NOMO-1 treated with dmso at 0.1 percent for 144 hours (cell line): ENCODE results near the gene HGFAC.

Experiments used
- DNase-seq: peaks from one replicate; lab custom pipeline; 2025; ENCODE audit not compliant: unreplicated experiment; lab: John Stamatoyannopoulos, UW

Gene HGFAC

DNA sequence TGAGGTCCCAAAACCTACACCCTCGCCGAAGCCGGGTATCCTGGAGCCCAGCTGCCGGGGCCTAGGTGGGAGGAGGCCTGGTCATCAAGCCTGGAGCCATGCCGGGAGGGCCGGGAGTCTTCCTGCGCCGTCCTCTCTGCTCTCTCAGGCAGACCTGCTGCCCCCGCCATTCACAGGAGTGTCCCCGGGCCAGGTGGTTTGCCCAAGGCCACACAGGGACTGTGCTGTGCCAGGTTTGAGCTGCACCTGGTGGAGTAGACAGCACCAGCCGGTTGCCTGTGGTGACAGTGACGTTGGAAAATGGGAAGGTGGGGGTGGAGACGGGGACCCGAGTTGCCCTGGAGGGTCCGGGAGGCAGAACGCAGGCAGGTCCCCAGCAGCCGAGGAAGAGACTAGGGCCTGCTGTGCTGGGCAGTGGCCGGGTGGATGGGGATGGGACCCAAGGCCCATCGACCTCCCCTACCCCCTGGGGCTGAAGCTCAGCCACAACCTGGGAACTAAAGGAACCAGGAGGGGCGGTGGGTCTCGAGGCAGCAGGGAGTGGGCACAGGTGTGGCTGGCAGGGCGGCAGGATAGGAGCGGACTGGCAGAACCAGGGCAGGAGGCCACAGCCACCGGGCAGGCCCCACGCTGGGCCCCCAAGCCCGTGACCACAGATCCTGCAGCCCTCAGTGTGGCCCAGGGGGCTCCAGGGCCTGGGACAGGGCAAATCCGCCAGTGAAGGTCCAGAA lies 30.8 kb downstream of the HGFAC start:
- DNase-seq, result no peak

- DNase-seq, result no peak
Measured at GRCh38 chr4:3473181-3473950, 31.6 kb downstream of the HGFAC start.

DNA sequence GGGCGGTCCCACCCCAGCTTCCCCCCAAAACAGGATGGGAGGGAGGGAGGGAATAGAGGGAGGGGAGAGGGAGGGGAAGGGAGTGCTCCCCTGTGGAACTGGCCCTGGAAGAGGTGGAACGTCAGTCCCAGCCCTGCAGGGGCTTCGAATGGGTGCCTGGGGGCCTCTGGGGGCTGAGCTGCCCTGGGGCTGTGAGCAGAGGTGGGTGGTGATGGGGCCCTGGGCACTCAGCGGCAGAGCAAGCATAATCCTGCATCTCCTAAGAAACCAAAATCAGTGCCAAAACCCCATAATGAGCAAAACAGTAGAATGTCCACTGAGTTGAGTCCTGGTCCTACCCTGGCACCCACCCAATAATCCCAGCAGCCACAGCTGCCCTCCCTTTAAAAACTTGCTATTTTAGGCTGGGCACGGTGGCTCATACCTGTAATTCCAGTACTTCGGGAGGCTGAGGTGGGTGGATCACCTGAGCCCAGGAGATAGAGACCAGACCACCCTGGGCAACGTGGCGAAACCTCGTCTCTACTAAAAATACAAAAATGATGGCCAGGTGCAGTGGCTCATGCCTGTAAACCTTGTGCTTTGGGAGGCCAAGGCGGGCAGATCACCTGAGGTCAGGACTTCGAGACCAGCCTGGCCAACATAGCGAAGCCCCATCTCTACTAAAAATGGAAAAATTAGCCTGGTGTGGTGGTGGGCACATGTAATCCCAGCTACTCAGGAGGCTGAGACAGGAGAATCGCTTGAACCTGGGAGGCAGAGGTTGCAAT lies 32.4 kb downstream of the HGFAC start:
- DNase-seq, result no peak

DNA sequence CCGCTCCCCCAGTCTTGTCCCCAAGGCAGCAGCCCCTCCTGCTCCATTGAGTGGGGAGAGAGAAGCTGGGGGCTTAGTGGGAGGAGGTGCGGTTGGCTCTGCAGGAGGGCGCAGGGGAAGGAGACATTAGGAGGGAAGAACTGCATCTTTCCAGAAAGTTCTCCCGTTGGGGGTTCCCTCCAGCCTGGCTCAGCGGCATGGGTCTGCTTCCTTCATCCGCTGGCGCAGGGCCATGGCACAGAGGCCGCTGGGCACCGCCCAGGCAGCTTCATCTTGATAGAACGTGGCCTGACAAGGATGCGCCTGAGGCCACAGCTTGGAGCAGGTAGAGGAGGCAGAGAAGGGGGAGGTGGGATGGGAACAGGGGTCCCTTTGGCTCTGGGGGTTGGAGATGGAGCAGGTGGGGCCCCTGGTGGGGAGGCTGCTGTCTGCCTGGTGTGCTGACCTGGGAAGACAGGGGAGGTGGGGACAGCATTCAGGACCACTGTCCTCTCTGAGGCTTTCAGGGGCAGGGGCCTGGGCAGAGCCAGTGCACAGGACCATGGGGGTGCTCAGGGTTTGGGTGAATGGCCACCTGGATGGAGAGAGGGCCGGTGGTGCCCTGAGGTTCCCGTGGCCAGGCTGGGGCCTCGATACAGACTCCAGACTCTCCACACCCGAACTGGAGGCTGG lies 33.4 kb downstream of the HGFAC start:
- no peak for DNase-seq

DNA sequence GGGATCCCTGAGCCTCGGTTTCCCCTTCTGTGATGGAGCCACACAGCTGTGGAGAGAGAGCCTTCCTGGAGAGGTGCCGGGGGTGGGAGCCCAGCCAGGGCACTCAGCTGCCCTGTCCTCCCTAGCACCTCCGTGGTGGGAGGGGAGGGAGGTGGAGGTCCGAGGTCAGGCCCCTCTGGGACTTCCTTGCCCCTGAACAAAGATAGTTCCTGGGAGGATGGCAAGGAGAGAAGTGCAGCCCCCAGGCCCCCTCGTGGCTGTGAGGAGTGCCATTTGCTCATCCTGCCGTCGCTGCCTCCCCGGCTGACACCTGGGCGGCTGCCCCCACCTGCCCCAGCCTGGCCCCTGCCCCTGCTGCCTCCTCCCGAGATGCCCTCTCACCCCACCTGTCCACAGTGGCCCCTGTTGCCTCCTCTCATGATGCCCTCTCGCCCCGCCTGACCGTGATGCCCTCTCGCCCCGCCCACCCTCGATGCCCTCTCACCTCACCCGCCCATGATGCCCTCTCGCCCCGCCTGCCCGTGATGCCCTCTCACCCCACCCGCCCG lies 34.0 kb downstream of the HGFAC start:
- no peak for DNase-seq

DNA sequence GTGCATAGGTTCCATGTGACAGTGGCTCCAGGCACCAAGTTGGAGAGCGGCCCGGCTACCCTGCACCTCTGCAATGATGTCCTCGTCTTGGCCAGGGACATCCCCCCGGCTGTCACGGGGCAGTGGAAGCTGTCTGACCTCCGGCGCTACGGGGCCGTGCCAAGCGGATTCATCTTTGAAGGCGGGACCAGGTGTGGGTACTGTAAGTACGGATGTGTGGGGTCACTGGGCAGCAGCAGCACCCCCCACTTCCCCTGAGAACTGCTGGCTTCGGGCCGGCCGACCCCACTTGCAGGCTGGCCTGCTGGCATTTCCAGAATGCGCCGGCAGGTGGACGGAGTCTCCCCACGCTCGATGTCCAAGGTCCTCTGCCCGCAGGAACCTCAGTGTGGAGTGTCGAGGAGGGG lies 34.6 kb downstream of the HGFAC start:
- no peak for DNase-seq

- no peak for DNase-seq
Measured at GRCh38 chr4:3476936-3477749, 35.4 kb downstream of the HGFAC start.

DNA sequence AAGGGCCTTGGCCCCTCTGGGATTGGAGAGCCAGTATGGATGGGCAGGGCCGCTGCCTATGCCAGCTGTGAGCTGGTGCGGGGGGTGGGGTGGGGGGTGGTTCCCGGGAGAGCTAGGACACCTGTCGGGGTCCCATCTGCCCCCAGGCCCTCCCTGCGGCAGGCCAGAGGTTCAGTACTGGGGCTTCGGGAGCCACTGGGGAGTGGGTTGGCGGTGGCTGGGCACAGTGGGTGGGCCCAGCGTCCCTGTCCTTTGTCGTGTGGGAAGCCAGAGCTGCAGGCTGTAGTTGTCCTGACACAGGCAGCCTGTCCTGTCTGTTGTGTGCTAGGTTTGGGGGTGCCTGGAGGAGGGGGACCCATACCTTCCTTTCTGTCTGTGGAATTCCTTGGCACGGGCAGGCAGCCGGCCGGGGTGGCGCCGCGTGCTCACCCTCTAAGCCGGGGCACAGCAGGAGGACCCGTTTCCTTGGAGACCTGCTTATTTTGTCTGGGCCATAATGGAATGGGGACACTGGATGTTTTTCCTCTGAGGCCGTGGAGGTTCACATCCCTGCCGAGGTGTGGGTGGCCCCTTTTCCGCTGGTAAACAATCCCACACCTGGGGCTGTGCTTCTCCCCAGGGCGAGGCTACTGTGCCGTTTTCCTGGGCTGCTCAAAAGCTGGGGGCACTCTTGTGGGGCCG lies 36.1 kb downstream of the HGFAC start:
- DNase-seq, result no peak

DNA sequence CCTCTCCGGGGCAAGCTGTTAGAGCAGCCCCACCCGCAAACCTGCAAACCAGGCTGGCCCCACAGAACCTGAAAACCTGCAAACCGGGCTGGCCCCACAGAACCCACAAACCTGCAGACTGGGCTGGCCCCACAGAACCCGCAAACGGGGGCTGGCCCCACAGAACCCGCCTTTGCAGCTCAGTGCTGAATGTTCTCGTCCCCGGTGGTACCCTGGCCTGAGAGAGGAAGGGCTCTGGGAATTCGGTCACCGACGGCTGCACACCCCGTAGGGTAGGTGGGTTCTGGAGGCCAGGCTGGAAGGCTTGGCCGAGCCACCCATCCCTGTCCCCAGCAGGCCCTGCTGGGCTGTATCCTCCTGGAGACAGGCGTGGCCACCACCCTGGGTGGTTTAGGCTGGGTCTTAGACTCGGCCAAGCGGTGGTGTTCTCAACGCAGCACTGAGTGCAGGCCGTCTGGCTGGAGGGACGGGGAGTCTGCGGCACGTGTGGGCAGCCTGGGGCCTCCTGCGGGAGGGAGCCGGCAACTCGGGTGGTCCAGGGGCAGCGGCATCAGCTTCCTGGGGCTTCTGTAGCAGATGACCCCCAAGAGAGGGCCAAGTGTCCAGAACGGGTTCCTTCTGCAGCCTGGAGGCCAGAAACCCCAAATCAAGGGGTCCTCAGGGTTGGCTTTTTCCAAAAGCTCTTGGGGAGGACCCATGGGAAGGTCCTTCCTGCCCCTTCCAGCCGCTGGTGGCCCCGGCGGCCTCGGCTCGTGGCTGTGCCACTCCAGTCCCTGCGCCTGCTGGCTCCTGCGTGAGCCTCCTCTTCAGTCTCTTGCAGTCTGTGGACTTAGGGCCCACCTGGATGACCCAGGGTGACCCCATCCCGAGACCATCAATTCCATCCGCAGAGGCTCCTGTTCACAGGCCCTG lies 36.9 kb downstream of the HGFAC start:
- no peak for DNase-seq

DNA sequence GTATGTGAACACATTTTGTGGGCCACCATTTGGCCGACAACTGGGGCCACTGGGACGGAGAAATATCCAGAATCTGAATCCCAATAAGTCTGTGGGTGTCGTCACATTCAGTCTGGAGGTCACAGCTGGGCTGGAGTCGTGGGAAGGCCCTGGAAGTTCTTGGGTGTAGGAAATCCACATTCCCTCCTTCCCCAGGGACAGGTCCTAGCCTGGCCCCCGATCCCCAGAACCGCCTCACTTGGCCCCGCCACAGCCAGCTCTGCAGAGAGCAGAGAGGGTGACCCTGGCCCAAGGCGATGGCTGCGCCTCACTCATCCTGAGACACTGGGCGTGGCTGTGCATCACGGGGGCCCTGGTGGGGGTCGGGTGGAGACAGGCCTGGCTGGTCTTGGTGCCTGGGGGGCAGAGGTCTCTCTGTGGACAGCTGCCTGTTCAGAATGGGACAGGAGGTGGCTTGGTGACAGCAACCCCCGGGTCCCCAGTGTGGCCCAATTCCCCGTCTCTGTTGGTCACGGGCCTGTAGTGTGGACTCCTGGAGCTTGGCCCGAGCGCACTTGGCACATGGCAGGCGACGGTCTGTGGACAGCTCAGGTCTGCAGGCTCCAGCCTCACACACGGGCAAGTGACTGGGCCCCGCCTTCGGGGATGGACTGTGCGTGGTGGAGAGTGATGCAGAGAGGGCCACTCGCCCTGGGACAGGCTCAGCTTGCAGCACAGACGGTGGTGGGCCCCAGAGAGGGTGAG lies 37.8 kb downstream of the HGFAC start:
- no peak for DNase-seq

- peak; percentile 63 for DNase-seq
Measured at GRCh38 chr4:3480528-3481112, 38.9 kb downstream of the HGFAC start.

DNA sequence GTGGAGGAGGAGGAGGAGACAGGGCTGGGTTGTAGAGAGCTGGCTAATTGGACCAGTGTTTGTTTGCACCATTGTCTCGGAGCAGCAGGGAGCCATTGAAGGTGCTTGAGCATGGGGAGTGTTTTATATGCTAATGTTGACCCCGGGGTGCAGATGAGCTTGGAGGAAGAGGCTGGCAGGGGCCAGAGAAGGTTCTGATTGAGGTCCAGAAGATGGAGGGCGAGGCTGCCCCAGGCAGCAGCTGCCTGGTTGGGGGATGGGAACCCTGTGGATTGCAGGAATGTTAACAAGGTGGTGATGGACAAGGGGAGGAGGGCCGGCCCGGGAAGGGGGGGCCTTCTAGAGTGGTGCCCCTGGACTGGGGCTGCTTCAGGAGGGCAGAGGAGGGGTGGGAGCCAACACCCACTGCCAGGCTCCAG lies 39.4 kb downstream of the HGFAC start:
- no peak for DNase-seq

- DNase-seq, result no peak
Measured at GRCh38 chr4:3481783-3482393, 40.1 kb downstream of the HGFAC start.

GRCh38 chr4:3482707-3483106 lies 40.9 kb downstream of the HGFAC start:
- DNase-seq, result no peak

GRCh38 chr4:3483471-3483921 lies 41.7 kb downstream of the HGFAC start:
- no peak for DNase-seq

DNA sequence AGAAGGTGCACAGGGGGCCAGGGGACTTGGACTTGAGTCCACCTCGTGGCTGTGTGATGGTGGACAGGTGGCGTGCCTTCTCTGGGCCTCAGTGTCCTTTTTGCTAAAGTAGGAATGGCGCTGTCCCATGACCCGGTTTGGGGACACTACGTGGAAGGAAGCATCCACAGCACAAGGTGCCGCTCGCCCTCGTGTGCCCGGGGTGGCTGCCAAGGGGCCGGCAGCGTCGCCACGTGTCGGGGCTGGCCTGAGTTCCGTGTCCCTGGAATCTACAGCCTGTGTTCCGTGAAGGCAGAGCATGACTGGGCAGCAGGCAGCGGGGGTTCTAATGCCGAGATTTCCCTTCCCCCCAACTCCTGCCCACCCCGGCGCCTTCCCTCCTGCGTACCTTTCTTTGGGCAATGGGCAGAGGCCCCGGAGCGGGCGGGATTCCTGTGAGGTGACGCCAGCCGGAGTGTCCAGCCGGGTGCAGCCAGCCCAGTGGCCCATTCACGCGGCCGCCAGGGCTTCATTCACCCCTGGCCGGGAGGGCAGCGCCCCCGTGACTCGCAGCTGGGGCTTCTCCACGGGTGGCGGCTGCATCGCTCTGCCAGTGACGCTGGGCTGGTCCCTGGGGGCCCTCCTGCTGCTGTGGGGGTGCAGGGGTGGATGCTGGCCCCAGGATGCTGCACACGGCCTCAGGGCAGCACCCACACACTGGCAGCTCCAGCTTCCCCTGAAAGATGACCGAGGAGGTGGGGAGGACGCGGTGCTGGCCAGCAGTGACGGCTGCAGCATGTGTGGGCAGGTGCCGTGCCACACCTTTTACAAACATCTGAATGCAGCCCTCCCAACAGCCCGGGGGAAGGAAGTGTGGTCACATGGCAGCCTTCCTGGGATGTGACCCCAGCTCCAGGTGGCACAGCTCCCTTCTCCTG lies 42.5 kb downstream of the HGFAC start:
- DNase-seq, result no peak
